ENCODE results near the gene SMIM8. TPM values are rescaled to one million over a fixed set of nuclear protein-coding genes. Genes with fewer than 3 reads are reported as not detected.
"Not testable (repeated sequence)": the region's sequence is repeated elsewhere in the genome, so short reads cannot be mapped to it uniquely, and the experiment has no call there.

Gene SMIM8
- total RNA-seq, 2 donors from 2014 or later, result 3.1 to 10.9 TPM

- Mint-ChIP-seq H3K9me3 (peaks cover 0 to 4% of the 10 kb centered on the region in 2 donors), H3K36me3 (peaks cover 0 to 4% of the 10 kb centered on the region in 2 donors), H3K27ac (no peak overlapping the region)
- DNase-seq (ENCODE audit: low spot score in 2 of 2), result no peak
- no peak for ATAC-seq
These were observed 3.0 kb upstream of the SMIM8 start for GRCh38 chr6:87319271-87319987.

- not testable (repeated sequence) for H3K27ac Mint-ChIP-seq; DNase-seq (ENCODE audit: low spot score in 2 of 2); ATAC-seq
- Mint-ChIP-seq H3K9me3 (peaks cover 7 to 12% of the 10 kb centered on the region in 2 donors), H3K36me3 (peaks cover 14 to 15% of the 10 kb centered on the region in 2 donors)
These were observed 1.5 kb downstream of the SMIM8 start for GRCh38 chr6:87323880-87324279.

GRCh38 chr6:87330961-87331360 is 8.6 kb downstream of the SMIM8 start:
- Mint-ChIP-seq H3K27ac (no peak overlapping the region), H3K36me3 (peaks cover 21 to 27% of the 10 kb centered on the region in 2 donors), H3K9me3 (peaks cover 9 to 18% of the 10 kb centered on the region in 2 donors)
- ATAC-seq (no peak), DNase-seq (ENCODE audit: low spot score in 2 of 2) (no peak)

- DNase-seq (ENCODE audit: low spot score in 2 of 2), result no peak
- Mint-ChIP-seq H3K9me3 (peaks cover 5 to 14% of the 10 kb centered on the region in 2 donors), H3K36me3 (peaks cover 16 to 21% of the 10 kb centered on the region in 2 donors), H3K27ac (peak overlapping the region; percentile 12 to 60)
- no peak for ATAC-seq
These were observed 10.6 kb downstream of the SMIM8 start for GRCh38 chr6:87333033-87333432.

- peaks cover 5 to 14% of the 10 kb centered on the region in 2 donors for H3K9me3 Mint-ChIP-seq
- peaks cover 16 to 17% of the 10 kb centered on the region in 2 donors for H3K36me3 Mint-ChIP-seq
- H3K27ac Mint-ChIP-seq, result peak overlapping the region in 1 of 2 donors; percentile 60
- ATAC-seq (peak in 1 of 2 donors; percentile 55), DNase-seq (ENCODE audit: low spot score in 2 of 2) (no peak)
These were observed 11.3 kb downstream of the SMIM8 start for GRCh38 chr6:87333591-87334181.

GRCh38 chr6:87334683-87335082 is 12.3 kb downstream of the SMIM8 start:
- DNase-seq (ENCODE audit: low spot score in 2 of 2), result no peak
- peaks cover 5 to 14% of the 10 kb centered on the region in 2 donors for H3K9me3 Mint-ChIP-seq
- H3K27ac Mint-ChIP-seq, result no peak overlapping the region
- H3K36me3 Mint-ChIP-seq, result peaks cover 16 to 17% of the 10 kb centered on the region in 2 donors
- ATAC-seq, result no peak

- ATAC-seq (no peak), DNase-seq (ENCODE audit: low spot score in 2 of 2) (no peak)
- Mint-ChIP-seq H3K36me3 (peaks cover 16 to 17% of the 10 kb centered on the region in 2 donors), H3K27ac (peak overlapping the region in 1 of 2 donors; percentile 4), H3K9me3 (peaks cover 5 to 14% of the 10 kb centered on the region in 2 donors)
These were observed 14.0 kb downstream of the SMIM8 start for GRCh38 chr6:87336367-87336766.

- DNase-seq (ENCODE audit: low spot score in 2 of 2), result no peak
- ATAC-seq, result no peak
- Mint-ChIP-seq H3K36me3 (no peaks in the 10 kb centered on the region), H3K27ac (no peak overlapping the region), H3K9me3 (no peaks in the 10 kb centered on the region)
These were observed 17.8 kb downstream of the SMIM8 start for GRCh38 chr6:87340230-87340629.

GRCh38 chr6:87341158-87341557 is 18.8 kb downstream of the SMIM8 start:
- Mint-ChIP-seq H3K9me3 (no peaks in the 10 kb centered on the region), H3K36me3 (no peaks in the 10 kb centered on the region), H3K27ac (no peak overlapping the region)
- DNase-seq (ENCODE audit: low spot score in 2 of 2) (no peak), ATAC-seq (no peak)

GRCh38 chr6:87341899-87342298 is 19.5 kb downstream of the SMIM8 start:
- Mint-ChIP-seq H3K36me3 (no peaks in the 10 kb centered on the region), H3K27ac (no peak overlapping the region), H3K9me3 (no peaks in the 10 kb centered on the region)
- ATAC-seq, result no peak
- DNase-seq (ENCODE audit: low spot score in 2 of 2), result no peak

- no peaks in the 10 kb centered on the region for H3K36me3 Mint-ChIP-seq
- H3K27ac Mint-ChIP-seq, result no peak overlapping the region
- no peaks in the 10 kb centered on the region for H3K9me3 Mint-ChIP-seq
- ATAC-seq (no peak), DNase-seq (ENCODE audit: low spot score in 2 of 2) (no peak)
These were observed 20.4 kb downstream of the SMIM8 start for GRCh38 chr6:87342829-87343228.

- ATAC-seq, result no peak
- Mint-ChIP-seq H3K27ac (no peak within 1 kb of the TSS), H3K9me3 (no peaks in the 10 kb centered on the region), H3K36me3 (no peaks in the 10 kb centered on the region)
- DNase-seq (ENCODE audit: low spot score in 2 of 2), result no peak
These were observed 22.3 kb downstream of the SMIM8 start, which contains the start of gene C6orf163 for GRCh38 chr6:87344731-87345130. TSS of gene C6orf163 (plus strand) at chr6:87344813. CDS start at chr6:87345100, 287 bp downstream.

- ATAC-seq (no peak), DNase-seq (ENCODE audit: low spot score in 2 of 2) (no peak)
- Mint-ChIP-seq H3K27ac (no peak overlapping the region), H3K36me3 (no peaks in the 10 kb centered on the region), H3K9me3 (no peaks in the 10 kb centered on the region)
These were observed 24.3 kb downstream of the SMIM8 start for GRCh38 chr6:87346700-87347099.

GRCh38 chr6:87349896-87350295 is 27.5 kb downstream of the SMIM8 start:
- no peak for DNase-seq (ENCODE audit: low spot score in 2 of 2)
- no peaks in the 10 kb centered on the region for H3K9me3 Mint-ChIP-seq
- no peak overlapping the region for H3K27ac Mint-ChIP-seq
- H3K36me3 Mint-ChIP-seq, result no peaks in the 10 kb centered on the region
- ATAC-seq, result no peak

GRCh38 chr6:87350516-87350915 is 28.1 kb downstream of the SMIM8 start:
- ATAC-seq, result no peak
- Mint-ChIP-seq H3K27ac (no peak overlapping the region), H3K36me3 (no peaks in the 10 kb centered on the region), H3K9me3 (no peaks in the 10 kb centered on the region)
- DNase-seq (ENCODE audit: low spot score in 2 of 2), result no peak

GRCh38 chr6:87351583-87351982 is 29.2 kb downstream of the SMIM8 start:
- Mint-ChIP-seq H3K36me3 (no peaks in the 10 kb centered on the region), H3K27ac (no peak overlapping the region), H3K9me3 (no peaks in the 10 kb centered on the region)
- DNase-seq (ENCODE audit: low spot score in 2 of 2), result no peak
- ATAC-seq, result no peak

GRCh38 chr6:87356181-87356580 is 33.8 kb downstream of the SMIM8 start:
- Mint-ChIP-seq H3K36me3 (no peaks in the 10 kb centered on the region), H3K27ac (no peak overlapping the region), H3K9me3 (no peaks in the 10 kb centered on the region)
- DNase-seq (ENCODE audit: low spot score in 2 of 2) (no peak), ATAC-seq (no peak)
